Suprapubic skin (tissue), 2 donors: ENCODE results near the gene DNAJC18.

Source experiments
- EP300 ChIP-seq: sonication (generic); formaldehyde crosslinking; IDR thresholded peaks from one replicate; pipeline ENCODE4 v1.6.1; 2017; ENCODE audit warnings: antibody characterized with exemption
- POLR2A ChIP-seq, 2 donors: fragments of 450-650 bp; IDR thresholded peaks; one replicate each; pipeline ENCODE4 v1.6.1; 2017; ENCODE audit warnings: antibody characterized with exemption in 2 of 2, mild to moderate bottlenecking in 2 of 2, moderate library complexity in 2 of 2

DNA sequence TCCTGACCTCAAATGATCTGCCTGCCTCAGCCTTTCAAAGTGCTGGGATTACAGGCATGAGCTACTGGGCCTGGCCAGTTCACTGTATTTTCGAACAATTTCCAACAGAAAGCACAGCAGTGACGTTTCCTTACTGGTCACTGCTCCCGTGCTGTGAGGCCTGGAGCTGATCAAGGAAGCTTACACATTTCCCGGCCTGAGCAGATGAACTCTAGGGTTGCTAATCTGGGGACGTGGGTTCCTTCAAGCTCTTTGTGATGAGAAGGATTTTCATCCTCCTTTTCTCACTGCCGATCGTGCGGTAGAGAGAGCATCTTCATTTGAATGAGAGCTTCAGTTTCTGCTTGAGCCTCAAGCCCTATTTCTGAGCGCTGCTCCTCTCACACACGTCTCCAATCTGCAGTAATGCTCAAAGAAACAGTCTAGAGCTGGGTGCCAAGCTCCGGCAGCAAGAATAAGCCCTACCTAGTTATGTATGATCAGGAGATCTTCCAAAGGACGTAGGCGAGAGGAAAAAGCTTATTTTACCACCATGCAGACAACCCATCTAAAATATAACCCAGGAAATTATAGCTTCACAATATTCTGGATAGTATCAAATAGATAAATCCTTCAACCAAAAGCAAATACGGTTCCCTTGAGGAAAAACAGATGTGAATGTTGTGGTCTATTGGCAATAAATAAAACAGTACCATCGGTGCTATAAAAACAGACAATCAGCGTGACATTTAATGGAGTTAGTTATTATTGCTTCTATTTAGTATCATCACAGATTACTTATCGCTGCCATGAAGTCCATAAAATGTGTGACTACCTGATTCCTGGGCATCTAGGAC lies 28.1 kb downstream of the DNAJC18 start:
- TF ChIP-seq POLR2A (IDR thresholded peaks at IDR 0.05) (no peak), EP300 (no peak)
